A673 (cell line): Measurements from ENCODE around the gene SCYL1.

Experiments
- EZH2 ChIP-seq: fragments of 200-600 bp; sonication (generic); IDR thresholded peaks from 2 replicates; pipeline ENCODE4 v1.6.1; 2017; ENCODE audit warnings: borderline replicate concordance, low read depth, mild to moderate bottlenecking, mixed read lengths, antibody characterized with exemption, low read length; ENCODE audit not compliant: poor library complexity, severe bottlenecking
- TF ChIP-seq, protein P1 (sequence below): fragments of 300-800, 200-600 bp; sonication (generic); conservative IDR thresholded peaks from 2 replicates; pipeline ENCODE4 v1.5.1; 2017; ENCODE audit warnings: low read depth, mild to moderate bottlenecking, antibody characterized with exemption, low read length, moderate library complexity, mixed read lengths

DNA sequence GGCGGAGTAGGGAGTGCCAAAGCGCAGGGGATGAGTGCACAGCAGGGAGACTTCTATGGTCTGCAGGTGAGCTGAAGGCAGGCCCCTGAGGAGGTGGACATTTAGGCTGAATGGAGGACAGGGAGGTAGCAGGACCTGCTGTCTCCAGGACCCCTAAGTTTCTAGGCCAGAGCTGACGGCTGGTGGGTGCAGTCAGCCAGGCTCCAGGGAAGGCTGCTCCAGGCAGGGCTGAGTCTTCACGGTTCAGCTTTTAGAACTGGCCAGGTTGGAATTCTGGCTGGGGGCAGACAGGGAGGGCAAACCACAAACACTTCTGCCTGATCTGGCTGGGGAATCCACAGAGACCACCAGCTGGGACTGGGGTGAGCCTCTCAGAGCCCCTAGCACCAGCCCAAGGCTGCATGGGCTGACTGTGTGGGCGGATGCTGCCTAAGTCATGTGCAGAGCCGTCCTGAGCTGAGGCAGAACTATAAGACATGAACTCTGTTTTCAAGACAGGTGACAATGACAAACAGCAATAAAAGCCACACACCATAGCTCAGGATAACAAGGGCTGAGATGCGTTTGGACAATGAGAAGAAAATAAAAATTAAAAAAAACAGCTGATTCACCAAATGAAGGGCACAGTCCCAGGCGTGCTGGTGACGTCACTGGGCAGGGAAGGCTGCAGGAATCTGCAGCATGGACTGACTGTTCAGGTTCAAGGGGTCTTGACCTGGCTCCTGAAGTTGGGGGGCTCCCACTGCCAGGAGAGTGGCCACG lies 36.4 kb upstream of the SCYL1 start:
- TF ChIP-seq, protein P1, sequence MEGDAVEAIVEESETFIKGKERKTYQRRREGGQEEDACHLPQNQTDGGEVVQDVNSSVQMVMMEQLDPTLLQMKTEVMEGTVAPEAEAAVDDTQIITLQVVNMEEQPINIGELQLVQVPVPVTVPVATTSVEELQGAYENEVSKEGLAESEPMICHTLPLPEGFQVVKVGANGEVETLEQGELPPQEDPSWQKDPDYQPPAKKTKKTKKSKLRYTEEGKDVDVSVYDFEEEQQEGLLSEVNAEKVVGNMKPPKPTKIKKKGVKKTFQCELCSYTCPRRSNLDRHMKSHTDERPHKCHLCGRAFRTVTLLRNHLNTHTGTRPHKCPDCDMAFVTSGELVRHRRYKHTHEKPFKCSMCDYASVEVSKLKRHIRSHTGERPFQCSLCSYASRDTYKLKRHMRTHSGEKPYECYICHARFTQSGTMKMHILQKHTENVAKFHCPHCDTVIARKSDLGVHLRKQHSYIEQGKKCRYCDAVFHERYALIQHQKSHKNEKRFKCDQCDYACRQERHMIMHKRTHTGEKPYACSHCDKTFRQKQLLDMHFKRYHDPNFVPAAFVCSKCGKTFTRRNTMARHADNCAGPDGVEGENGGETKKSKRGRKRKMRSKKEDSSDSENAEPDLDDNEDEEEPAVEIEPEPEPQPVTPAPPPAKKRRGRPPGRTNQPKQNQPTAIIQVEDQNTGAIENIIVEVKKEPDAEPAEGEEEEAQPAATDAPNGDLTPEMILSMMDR: no peak
- no peak for TF ChIP-seq EZH2
